Mesothelial cell of epicardium (in vitro differentiated cells): ENCODE data around the gene BCAR1. TPM values are rescaled to one million over a fixed set of nuclear protein-coding genes. Genes with fewer than 3 reads are reported as not detected.
A peak's percentile ranks its signal among the peaks of the same experiment; 100 is the strongest.

Experiments
- DNase-seq, 2 experiments: peaks; one replicate each; pipeline ENCODE4 v3.0.0; 2021; ENCODE audit warnings: low spot score in 2 of 2; ENCODE audit not compliant: unreplicated experiment in 2 of 2
- H3K27ac Mint-ChIP-seq: 2 replicates; pipeline ENCODE4 v1.8.0; 2021; ENCODE audit warnings: mixed read lengths
- H3K27me3 Mint-ChIP-seq: 2 replicates; pipeline ENCODE4 v1.8.0; 2021; ENCODE audit warnings: low read depth, mixed read lengths
- H3K36me3 Mint-ChIP-seq: 2 replicates; pipeline ENCODE4 v1.8.0; 2021; ENCODE audit warnings: mixed read lengths
- H3K4me1 Mint-ChIP-seq: 2 replicates; pipeline ENCODE4 v1.8.0; 2021; ENCODE audit warnings: mixed read lengths
- H3K4me3 Mint-ChIP-seq: 2 replicates; pipeline ENCODE4 v1.8.0; 2021; ENCODE audit warnings: mild to moderate bottlenecking, moderate library complexity, mixed read lengths
- H3K9me3 Mint-ChIP-seq: 2 replicates; pipeline ENCODE4 v1.8.0; 2021; ENCODE audit warnings: mixed read lengths
- CTCF ChIP-seq: fragments of 200-600 bp; sonication (generic); IDR thresholded peaks from one replicate; pipeline ENCODE4 v1.5.0; 2021; ENCODE audit warnings: antibody characterized with exemption; ENCODE audit not compliant: unreplicated experiment
- total RNA-seq: library from RNA; stranded (reverse); gene quantifications from 3 replicates; pipeline ENCODE4 v1.2.1, GENCODE V29; 2021

Gene BCAR1
- total RNA-seq, 1 donor from 2014 or later, result 95.9 TPM

- no peak for DNase-seq
- Mint-ChIP-seq H3K27me3 (no peaks in the 10 kb centered on the region), H3K9me3 (no peaks in the 10 kb centered on the region), H3K4me1 (peaks cover 24% of the 10 kb centered on the region), H3K27ac (peak overlapping the region; percentile 73), H3K4me3 (no peak overlapping the region), H3K36me3 (peaks cover 10% of the 10 kb centered on the region)
- TF ChIP-seq CTCF, result no peak
These were observed 13.9 kb downstream of the BCAR1 start for GRCh38 chr16:75237398-75238131.

GRCh38 chr16:75236736-75237397 is 14.6 kb downstream of the BCAR1 start:
- no peak for DNase-seq
- TF ChIP-seq CTCF, result no peak
- Mint-ChIP-seq H3K27me3 (no peaks in the 10 kb centered on the region), H3K4me1 (peaks cover 24% of the 10 kb centered on the region), H3K9me3 (no peaks in the 10 kb centered on the region), H3K27ac (peak overlapping the region; percentile 42), H3K36me3 (peaks cover 11% of the 10 kb centered on the region), H3K4me3 (no peak overlapping the region)

- Mint-ChIP-seq H3K27ac (peak overlapping the region; percentile 42), H3K4me1 (peaks cover 24% of the 10 kb centered on the region), H3K36me3 (peaks cover 15% of the 10 kb centered on the region), H3K4me3 (no peak overlapping the region), H3K9me3 (no peaks in the 10 kb centered on the region), H3K27me3 (no peaks in the 10 kb centered on the region)
- no peak for TF ChIP-seq CTCF
- DNase-seq, result no peak
These were observed 15.2 kb downstream of the BCAR1 start for GRCh38 chr16:75236232-75236631.

- Mint-ChIP-seq H3K9me3 (no peaks in the 10 kb centered on the region), H3K27ac (peak overlapping the region; percentile 42), H3K27me3 (no peaks in the 10 kb centered on the region), H3K36me3 (peaks cover 13% of the 10 kb centered on the region), H3K4me3 (no peak overlapping the region), H3K4me1 (peaks cover 24% of the 10 kb centered on the region)
- no peak for DNase-seq
- no peak for TF ChIP-seq CTCF
These were observed 15.7 kb downstream of the BCAR1 start for GRCh38 chr16:75235721-75236193.

GRCh38 chr16:75234856-75235696 is 16.3 kb downstream of the BCAR1 start:
- no peaks in the 10 kb centered on the region for H3K9me3 Mint-ChIP-seq
- H3K36me3 Mint-ChIP-seq, result peaks cover 17% of the 10 kb centered on the region
- H3K27ac Mint-ChIP-seq, result no peak overlapping the region
- TF ChIP-seq CTCF, result no peak
- DNase-seq, result no peak
- no peaks in the 10 kb centered on the region for H3K27me3 Mint-ChIP-seq
- peaks cover 21% of the 10 kb centered on the region for H3K4me1 Mint-ChIP-seq
- H3K4me3 Mint-ChIP-seq, result no peak overlapping the region
